GM18868 (cell line): Measurements from ENCODE around the gene RAPGEF1.

Experiments used
- ATAC-seq: cut with Tn5 transposase; IDR thresholded peaks from one replicate; pipeline ENCODE4 v1.9.1; 2021; ENCODE audit warnings: mild to moderate bottlenecking, moderate library complexity; ENCODE audit not compliant: unreplicated experiment

Gene RAPGEF1

DNA sequence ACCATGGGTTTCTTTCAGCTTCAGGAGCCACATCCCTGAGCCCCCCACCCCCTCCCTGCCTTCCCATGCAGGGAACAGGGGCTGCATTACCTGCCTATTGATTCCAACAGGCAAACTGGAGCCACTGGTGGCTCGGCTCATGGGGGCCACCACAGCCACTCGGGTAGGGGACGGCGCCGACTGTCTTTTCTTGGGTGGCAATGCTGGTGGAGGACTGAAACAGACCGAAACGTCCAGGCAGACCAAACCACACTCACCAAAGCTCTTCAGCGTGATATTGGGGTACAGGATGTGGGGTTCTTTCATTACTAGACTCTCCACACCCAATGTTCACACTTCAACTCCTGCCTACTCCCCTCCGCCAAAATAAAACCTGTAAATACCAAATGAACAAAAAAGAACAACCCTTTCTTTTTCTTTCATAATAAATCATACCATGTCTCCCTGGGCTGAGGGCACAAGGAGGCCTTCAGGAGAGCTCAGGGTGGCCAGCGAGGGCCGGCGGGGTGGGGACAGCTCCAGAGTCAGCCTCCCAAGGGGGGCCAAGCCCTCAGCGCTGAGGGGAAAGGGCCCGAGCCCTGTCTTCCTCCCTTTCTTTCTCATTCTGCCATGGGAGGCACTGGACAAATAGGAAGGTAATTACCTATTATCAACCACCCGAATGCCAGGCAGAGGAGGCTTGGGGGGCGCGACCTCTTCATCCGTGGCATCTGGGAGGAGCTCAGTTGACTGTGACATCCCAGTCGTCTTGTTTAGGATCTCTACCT, 111.2 kb downstream of the RAPGEF1 start:
- no peak for ATAC-seq

DNA sequence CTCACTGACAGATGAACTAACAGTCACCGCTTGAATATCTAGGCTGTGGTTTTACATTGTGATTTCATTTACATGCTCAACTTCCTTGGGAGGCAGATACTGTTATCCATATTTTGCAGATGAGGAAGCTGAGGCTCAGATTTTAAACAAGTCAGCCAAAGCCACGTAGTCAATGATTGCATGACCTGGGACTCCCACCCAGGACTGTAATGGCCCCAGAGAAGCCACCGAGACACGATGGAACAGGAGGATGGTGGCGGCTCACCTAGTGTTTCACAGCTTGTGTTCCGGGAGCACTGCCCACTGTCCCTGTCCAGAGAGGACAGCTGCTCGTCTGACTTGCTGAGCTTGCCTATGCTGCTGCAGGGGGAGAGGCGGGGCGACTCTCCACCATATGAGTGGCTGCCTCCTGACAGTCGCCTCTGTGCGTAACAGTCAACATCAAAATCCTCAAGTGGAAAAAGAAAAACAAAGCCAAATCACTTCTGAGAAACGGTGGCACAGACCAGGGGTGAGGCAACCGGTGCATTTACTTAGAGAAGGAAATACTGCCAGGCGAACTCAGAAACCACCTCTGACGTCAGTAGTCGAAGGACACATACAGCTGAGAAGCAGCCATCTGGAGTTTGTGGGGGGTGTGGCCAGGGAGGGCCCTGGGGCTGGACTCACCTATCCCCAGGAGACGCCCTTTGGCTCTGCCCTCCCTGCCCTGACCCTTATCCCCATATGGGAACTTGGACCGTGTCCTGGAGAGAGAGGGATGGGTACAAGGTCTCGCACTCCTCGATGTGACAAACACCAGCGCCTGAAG, 112.0 kb downstream of the RAPGEF1 start:
- ATAC-seq: no peak

DNA sequence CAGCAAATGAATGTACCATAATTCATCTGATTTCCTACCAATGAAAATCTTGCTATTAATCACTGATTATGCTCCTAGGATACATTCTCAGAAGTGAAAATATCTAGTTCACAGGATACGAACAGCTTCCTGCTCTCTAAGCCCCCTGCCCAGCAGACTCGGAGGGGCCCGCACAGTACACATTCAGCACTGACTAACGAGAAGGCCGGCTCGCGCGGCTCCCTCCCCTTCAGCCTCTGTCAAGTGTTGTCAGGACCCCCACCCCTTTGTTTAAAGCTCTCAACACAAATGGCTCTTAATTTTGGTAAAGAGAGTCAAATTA, 112.6 kb downstream of the RAPGEF1 start:
- ATAC-seq: no peak

DNA sequence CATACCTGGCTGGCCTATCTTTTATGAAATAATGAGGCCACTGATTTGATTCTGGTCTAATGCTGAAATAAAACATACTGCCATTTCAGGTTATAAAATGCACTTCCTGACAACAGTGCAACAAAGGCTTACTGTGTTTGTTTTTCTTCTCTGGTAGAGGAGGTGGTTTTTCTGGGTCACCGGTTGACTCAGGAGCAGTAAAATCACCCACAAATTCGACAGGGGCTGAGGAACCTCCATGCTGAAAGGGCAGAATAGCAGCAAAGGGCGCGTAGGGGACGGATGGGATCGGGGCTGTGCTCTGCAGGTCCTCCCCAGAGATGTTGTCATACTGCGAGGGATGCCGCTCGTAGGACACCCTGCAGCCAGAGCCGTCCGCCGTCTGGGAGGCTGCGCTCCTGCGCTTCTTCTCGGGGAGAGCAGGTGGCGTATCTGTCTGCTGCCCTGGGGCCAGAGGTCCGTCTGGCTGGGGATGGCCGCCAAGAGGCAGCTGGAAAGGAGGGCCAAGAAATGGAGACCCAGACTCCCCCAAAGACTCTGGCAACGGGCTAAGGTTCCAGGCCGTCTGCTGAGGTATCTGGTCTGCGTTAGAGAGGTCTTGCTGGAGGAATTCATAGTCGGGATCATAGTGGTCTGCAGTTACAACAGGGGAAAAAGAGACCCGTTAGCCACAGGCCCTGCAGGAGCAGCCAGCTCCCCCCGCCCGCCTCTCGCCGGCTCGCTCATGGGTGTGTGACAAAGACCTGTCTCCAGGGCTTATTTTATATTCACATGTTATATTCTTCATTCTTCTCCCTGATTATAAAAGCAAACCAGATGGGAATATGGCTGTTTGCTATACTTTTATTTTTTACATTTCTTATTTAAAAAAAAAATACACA, 113.8 kb downstream of the RAPGEF1 start:
- no peak for ATAC-seq

DNA sequence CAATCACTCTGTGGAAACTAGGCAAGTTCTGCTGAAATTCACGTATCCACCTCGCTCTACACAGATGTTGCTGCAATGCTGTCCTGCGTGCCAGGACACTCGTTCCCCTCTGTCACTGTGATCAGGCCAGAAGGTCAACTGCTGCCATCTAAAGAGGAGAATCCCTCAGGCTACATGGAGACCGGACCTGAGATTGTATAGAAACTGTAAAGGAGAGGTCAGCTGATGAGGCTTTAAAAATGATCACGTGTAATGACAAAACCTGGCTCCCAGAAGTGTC, 114.4 kb downstream of the RAPGEF1 start:
- ATAC-seq: no peak

DNA sequence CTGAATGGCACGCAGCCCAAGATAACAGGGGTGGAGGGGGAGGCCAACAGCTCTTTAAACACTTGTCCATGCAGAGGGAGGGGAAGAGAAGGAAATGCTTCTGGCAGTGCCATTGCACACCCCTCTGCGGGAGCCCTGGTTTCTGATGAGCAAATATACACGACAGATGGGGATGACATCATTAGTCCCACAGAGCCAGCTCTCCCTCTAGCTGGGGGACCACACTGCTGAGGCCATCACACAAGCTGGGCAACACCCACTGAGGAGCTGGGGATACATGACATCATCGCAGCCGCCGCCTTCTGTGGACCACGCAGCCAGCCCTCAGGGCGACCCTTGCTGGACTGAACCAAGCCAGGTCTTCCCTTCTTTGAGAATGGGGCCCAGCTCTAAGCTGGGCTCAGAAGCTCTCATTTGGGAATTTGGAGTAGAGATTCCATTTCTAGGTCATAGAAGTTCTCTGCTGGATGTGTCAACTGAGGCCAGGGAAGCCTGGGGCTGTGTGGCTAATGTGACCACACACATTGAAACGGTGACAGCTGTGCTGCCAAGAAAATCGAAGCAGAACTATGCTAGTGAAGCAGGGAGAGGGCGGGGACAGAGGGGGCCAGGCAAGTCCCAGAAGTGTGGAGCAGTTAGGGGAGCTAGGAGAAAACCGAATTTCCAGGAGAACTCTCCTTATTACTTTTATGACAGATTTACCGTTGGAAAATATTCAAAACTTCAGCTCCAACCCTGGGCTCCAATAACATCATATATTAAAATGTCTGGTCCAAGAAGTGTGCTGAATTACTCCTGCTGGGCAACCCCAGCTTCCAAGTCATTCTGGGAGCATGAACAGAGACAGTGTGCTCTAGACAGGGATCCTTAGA, 115.0 kb downstream of the RAPGEF1 start:
- no peak for ATAC-seq

DNA sequence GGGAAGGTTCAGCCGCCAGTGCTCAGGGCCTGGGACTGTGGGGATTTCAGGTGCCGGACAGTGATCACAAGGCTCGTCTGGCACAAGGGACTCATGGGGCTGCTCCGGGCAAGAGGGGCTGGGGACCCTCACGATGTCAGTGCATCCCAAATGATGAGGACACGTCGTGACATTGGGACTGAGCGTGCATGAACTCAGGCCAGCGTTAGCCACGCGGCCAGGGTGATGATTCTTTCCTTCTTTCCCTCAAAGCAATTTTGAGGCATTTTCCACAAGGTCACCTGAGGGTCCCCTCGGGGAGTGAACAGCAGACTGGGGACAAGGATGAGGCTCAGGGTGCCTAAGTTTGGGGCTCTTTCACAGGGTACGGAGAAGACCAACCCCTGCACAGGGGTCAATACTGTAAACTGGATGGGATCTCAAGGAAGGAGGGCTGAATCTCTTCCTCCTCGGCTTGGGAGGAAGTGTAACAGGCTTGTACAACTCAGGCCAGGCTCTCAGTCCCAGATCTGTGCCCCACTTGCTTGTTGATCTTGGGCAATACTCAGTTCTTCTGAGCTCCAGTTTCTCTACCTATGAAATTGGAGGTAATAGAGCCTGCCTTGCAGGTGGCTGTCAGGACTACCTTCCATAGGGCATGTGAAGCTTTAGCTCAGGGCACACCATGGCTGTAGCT, 116.1 kb downstream of the RAPGEF1 start:
- no peak for ATAC-seq

DNA sequence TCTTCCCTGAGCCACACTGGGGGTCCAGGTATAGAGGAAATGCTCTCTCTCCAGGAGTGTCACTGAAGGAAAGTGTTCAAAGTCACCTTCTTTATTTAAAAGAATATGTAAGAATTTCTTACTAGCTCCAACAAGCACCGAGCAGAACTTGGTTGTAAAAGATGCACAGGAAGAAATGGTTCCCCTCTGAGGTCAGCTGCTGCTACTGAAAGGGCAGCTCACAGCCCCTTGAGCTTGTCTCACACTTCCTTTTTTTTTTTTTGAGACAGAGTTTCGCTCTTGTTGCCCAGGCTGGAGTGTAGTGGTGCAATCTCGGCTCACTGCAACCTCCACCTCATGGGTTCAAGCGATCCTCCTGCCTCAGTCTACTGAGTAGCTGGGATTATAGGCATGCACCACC, 117.4 kb downstream of the RAPGEF1 start:
- no peak for ATAC-seq

DNA sequence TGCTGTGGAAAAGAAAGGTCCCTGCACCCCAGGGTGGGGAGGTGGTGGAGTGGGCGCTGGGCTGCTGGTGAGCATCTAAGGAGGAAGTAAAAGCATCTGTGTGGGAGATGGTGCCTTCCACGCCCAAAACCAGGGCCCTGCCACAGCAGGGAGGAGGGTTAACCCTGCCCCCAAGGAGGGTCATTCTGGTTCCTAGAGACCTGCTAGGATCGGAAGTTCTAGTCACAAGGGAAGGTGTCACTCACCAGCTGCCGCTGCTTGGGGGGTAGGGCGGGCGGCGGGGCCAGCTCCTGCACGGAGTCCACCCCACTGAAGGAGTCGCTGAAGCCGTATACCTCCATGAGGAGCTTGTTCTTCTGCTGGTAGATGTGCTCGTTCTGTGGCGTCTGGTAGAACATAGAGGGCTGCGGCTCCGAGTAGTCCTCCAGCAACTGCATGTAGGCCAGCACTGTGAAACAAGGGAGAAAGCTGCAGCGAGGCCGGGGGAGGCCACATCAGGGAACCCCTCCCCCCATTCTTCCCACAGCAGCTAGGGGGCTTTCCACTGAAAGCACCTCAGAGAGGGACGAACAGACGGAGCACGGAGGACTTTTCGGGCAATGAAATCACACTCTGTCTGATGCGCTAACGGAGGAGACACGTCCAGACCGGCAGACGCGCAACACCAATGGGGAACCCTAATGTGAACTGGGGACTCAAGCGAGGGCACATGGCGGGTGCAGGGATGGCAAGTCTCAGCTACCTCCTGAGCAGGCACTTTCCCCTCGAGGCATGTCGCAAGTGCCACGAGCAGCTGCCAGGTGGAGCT, 118.1 kb downstream of the RAPGEF1 start:
- ATAC-seq: peak; percentile 53

DNA sequence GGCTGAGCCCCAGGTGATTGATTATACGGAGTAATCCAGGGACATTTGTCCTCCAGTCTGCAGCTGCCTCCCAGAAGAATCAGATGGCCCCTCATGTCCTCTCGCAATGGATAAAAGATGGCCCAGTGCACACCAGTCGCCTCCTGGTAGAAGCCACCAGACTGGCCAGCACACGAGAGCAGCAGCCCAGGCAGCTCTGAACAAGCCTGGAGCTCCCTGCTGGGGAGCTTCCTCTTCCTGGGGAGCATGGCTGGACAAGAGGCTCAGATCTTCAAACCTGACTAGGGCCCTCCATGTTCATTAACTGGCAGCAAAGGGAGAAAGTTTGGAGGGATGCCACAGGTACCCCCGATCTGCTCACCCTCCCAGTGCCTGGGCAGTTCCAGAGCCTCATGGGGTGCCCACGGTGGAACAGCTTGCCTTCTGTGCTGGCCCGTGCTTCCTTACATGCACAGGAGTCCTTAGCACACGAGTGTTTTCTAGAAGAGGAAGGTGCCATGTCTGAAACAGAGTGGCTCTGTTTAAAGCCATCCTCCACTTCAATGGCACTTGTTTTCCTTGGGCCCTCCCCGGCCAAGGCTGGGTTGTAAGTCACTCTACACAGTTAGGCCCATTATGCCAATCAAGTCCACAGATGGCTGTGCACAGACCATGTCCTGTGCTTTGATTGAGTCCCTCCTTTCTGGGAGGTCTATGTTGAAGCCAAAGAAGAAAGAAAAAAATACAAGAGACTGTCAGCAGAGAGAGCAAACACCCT, 118.9 kb downstream of the RAPGEF1 start:
- no peak for ATAC-seq

DNA sequence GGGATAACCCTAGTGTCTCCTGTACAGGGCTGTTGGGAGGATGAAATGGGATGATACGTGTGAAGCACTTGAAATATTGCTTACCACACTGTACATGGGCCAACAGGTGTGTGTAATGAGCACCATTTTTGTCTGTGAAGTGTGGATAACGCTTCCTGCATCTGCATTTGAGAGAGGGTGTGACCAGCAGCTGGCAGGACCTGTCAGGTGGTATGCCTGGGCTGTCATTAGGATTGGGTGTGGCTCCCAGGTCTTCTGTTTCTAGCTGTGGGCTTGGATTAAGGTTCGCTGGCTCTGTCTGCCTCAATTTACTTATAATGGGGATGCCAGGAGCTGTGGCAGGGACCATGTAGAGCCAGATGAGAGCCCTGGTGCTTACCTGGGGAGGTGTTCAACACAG, 120.2 kb downstream of the RAPGEF1 start:
- ATAC-seq: no peak

DNA sequence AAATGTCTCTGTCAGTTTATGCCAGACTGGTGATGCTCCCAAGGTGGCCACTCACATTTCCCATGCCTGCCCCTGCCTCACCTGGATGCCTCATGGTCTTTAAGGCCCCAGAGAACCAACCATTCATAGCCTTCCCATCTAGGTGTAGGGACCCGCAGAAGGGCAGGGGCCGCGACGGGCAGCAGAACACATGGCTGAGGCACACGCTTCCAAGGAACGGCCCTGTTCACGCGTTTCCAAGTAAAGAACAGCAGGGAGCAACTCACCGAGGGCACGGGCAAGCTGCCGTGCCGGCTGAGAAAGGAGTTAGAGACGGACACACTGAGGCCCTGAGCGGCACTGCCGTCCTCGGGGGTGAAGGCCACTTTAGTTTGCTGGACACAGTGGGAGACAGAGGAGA, 121.1 kb downstream of the RAPGEF1 start:
- no peak for ATAC-seq

DNA sequence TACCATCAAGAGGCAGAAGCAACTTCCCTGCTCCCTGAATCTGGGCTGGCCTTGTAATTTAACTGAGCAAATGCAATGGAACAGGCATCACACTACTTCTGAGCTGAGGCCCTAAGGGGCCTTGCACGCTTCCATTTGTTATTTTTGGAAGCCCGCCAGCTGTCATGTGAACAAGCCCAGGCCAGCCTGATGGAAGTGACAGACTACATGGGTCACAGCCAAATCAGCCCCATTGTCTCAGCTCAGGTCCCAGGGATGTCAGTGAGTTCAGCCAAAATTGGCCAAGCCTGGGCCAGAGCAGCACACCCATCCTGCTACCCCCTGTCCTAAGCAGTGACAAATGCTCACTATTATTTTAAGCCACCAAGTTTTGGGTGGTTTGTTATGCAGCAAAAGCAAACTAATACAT, 121.8 kb downstream of the RAPGEF1 start:
- ATAC-seq: no peak

DNA sequence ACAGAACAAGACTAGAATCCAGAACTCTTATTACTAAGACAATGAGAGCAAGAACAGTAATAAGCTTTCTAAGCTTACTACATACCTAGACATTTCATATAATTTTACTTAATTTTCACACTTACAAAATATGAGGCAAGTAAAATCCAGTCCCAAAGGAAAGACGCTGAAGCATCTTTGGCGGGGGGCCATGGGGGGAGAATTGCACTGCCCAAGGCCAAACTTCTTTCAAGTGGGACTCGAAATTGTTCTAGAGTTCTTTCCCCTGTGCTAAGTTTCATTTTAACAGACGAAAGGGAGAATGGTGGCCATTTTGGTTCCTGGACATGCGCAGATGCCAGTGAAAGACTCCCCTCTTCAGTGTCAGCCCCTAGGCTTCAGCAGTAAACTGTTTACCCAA, 122.3 kb downstream of the RAPGEF1 start:
- ATAC-seq: no peak

DNA sequence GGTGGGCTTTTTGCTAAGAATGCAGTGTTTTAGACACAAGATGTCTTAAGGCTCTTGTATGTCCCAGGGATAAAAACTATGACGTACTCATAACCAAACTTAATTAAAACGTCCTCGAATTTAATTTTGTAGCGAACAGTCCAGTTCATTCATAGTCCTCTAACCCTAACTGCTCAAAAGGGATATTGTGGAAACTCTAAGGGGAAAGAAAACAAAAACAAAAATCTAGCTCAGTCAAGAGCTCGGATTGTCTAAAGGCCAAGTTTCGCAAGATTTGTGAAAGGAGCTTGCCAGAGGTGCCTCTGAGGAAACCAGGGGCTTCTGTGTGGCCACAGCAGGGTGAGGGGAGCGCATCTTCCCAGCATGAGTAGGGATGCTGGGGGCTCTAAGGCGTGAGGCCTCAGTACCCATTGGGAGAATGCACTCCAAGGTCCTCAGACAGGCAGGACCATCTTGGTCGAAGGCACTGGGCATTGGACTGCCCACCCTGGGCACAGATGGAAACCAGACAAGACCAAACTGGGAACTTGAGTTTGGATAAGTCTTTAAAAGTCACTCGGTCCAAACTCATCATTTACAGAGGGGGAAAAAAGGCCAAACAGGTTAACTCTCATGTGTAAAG, 122.8 kb downstream of the RAPGEF1 start:
- no peak for ATAC-seq

DNA sequence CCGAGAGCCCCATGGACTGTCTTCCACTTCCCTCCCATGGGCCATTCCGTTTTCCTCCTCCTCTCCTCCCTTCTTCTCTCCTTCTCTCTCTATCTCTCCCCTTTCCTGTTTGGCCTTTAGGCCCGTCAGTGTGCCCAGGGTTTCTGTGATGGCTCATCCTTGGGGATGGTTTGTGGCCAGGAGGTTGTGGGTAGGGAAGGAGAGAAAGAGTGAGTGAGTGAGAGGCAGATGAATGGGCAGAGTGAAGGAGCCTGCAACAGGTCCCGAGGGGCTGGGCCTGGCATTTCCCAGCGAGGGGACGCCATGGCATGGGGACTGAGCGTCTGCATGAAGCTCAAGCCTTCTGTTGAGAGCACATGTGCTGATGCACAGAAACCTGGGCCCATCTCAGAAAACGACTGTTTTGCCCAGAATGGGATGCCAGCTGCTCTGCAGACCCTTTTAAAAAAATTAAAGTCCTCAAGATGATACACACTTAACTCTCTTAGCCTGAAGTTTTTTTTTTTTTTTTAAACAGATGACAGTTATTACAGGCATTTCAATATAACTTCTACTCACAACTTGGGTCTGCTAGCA, 125.4 kb downstream of the RAPGEF1 start:
- no peak for ATAC-seq

DNA sequence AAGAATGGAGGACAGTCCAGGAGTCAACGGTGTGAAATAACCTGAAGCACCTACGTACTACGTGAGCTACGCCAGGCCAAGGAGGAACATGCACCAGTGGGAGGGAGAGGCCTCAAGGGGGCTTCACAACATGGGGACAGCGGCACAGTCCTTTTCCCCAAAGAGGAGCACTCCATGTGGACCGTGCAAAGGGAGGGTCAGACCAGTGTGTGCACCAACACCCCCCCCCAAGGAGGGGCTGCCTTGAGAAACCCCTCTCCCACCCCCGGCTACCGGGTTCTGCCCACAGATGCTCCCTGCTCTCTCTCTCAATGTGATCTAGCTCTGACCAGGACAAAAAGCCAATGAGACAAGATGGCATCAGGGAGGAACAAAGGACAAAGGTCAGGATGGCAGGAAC, 126.0 kb downstream of the RAPGEF1 start:
- no peak for ATAC-seq

DNA sequence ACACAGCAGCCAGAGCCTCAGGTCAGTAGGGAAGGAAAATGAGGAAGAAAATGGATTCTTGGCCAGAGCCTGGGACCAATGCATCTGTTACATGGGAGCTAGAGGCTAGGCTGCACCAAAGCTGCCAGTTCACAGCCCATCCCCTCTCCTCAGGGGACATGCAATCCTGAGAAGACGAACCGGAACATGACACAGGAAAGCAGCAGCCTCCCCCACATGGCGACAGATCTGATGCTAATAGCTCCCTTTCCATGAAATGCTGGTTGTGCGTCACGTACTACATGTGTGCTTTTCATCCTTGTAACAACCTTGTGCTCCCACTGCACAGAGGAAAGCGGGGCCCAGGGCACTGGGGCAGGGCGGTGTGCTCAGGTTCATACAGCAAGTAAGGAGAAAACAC, 127.0 kb downstream of the RAPGEF1 start:
- no peak for ATAC-seq
